Measurements from ENCODE around the gene PGM1.

PGM1 gene

DNA sequence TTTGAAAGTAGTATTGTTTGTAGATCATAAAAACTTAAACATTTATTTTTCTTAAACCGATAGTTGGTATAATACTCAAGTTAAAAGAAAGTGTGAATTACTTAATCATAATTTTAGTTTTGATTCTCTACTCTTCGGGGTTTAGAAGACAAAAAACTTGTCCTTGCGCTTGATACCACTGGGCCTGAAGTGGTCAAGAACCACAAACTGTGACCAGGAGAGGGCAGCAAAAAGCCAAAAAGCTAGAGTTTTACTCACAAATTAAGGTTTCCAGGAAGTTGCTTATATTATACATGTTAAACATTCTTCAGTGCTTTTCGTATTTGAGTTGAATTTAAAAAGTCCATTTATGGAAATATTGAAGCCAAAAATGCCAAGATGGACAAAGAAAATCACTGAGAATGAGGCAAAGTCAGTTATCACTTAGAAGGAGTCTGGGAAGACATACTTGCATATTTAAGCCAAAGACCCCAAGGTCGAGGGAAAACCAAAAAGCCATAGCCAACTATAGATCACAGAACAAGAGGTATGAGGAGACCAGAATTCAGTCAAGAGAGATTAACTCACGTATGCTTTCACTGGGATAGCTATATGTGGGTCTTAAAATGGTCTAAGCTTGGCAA, 35.7 kb upstream of the PGM1 start:
- Histone ChIP-seq H3K36me3 (ENCODE audit: control insufficient read depth, low read length) (no peaks in the 10 kb centered on the region), H3K79me2 (ENCODE audit: control insufficient read depth, low read length) (no peaks in the 10 kb centered on the region), H3K27me3 (ENCODE audit: control insufficient read depth, low read length) (no peaks in the 10 kb centered on the region), H3K4me2 (ENCODE audit: low read length) (no peak overlapping the region), H3K9me3 (ENCODE audit: control insufficient read depth, insufficient read depth, low read length) (no peaks in the 10 kb centered on the region), H3F3A (ENCODE audit: control insufficient read depth, insufficient read depth) (no peaks in the 10 kb centered on the region), H3K4me3 (ENCODE audit: low read length) (no peak overlapping the region), H3K27ac (ENCODE audit: low read depth, low read length) (no peak overlapping the region), H3K4me1 (ENCODE audit: control insufficient read depth, low read length) (0 out of 2 replicates have a peak, but pooled peaks cover 4% of the 10 kb centered on the region), H4K20me1 (ENCODE audit: control insufficient read depth, insufficient read depth, low read depth, low read length) (no peaks in the 10 kb centered on the region), H3K9me2 (replicated peaks; ENCODE audit: control insufficient read depth, low read length) (no peaks in the 10 kb centered on the region)
- TF ChIP-seq, protein P1, sequence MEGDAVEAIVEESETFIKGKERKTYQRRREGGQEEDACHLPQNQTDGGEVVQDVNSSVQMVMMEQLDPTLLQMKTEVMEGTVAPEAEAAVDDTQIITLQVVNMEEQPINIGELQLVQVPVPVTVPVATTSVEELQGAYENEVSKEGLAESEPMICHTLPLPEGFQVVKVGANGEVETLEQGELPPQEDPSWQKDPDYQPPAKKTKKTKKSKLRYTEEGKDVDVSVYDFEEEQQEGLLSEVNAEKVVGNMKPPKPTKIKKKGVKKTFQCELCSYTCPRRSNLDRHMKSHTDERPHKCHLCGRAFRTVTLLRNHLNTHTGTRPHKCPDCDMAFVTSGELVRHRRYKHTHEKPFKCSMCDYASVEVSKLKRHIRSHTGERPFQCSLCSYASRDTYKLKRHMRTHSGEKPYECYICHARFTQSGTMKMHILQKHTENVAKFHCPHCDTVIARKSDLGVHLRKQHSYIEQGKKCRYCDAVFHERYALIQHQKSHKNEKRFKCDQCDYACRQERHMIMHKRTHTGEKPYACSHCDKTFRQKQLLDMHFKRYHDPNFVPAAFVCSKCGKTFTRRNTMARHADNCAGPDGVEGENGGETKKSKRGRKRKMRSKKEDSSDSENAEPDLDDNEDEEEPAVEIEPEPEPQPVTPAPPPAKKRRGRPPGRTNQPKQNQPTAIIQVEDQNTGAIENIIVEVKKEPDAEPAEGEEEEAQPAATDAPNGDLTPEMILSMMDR (IDR thresholded peaks at IDR 0.05; ENCODE audit: low read depth, low read length, poor library complexity, severe bottlenecking): peak; percentile 63
- TF ChIP-seq EZH2phosphoT487 (IDR thresholded peaks at IDR 0.05; ENCODE audit: borderline replicate concordance, low read length): no peak

DNA sequence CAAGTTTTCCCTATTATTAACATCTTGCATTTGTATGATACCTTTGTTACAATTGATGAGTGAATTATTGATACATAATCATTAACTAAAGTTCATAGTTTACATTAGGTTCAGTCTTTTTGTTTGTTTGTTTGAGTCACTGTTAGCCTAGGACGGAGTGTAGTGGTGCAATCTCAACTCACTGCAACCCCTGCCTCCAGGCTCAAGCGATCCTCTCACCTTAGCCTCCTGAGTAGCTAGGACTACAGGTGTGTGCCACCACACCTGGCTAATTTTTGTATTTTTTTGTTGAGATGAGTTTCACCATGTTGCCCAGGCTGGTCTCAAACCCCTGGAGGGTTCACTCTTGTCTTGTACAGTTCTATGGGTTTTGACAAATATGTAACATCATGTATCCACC, 33.9 kb upstream of the PGM1 start:
- Histone ChIP-seq H3K9me2 (replicated peaks; ENCODE audit: control insufficient read depth, low read length) (no peaks in the 10 kb centered on the region), H3K4me3 (ENCODE audit: low read length) (no peak overlapping the region), H3K79me2 (ENCODE audit: control insufficient read depth, low read length) (no peaks in the 10 kb centered on the region), H3K27me3 (ENCODE audit: control insufficient read depth, low read length) (no peaks in the 10 kb centered on the region), H3K9me3 (ENCODE audit: control insufficient read depth, insufficient read depth, low read length) (no peaks in the 10 kb centered on the region; the same call in 1 of the 2 replicates), H3K4me1 (ENCODE audit: control insufficient read depth, low read length) (peaks cover 15% of the 10 kb centered on the region), H3F3A (ENCODE audit: control insufficient read depth, insufficient read depth) (no peaks in the 10 kb centered on the region), H4K20me1 (ENCODE audit: control insufficient read depth, insufficient read depth, low read depth, low read length) (no peaks in the 10 kb centered on the region), H3K27ac (ENCODE audit: low read depth, low read length) (no peak overlapping the region), H3K4me2 (ENCODE audit: low read length) (no peak overlapping the region), H3K36me3 (ENCODE audit: control insufficient read depth, low read length) (no peaks in the 10 kb centered on the region)
- TF ChIP-seq EZH2phosphoT487 (IDR thresholded peaks at IDR 0.05; ENCODE audit: borderline replicate concordance, low read length): no peak
- TF ChIP-seq, protein P1 (IDR thresholded peaks at IDR 0.05; ENCODE audit: low read depth, low read length, poor library complexity, severe bottlenecking): no peak

DNA sequence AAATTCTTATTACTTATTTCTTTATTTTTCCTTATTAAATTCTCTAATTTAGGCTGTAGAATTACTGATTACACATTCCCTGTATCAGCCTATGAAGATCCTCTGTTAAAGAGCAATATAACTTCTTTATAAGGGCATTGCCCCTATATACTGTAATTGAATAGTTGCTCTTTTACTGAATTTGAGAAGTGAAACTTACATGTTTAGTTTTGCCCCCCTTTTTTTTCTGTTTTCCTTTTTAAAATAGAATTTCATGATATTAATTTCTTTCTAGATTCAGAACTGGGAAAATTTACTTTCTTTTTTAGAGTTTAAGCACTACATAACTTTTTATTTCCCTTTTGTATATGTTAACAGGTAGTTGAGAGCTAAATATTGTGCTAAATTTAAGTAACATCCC, 29.5 kb upstream of the PGM1 start:
- H3K9me3 ChIP-seq (ENCODE audit: control insufficient read depth, insufficient read depth, low read length): no peaks in the 10 kb centered on the region; the same call in 1 of the 2 replicates
- H3K4me2 ChIP-seq (ENCODE audit: low read length): no peak overlapping the region; the same call in 1 of the 2 replicates
- H3K4me1 ChIP-seq (ENCODE audit: control insufficient read depth, low read length): peaks cover 21% of the 10 kb centered on the region
- H3K4me3 ChIP-seq (ENCODE audit: low read length): no peak overlapping the region
- TF ChIP-seq EZH2phosphoT487 (IDR thresholded peaks at IDR 0.05; ENCODE audit: borderline replicate concordance, low read length): no peak
- TF ChIP-seq, protein P1 (IDR thresholded peaks at IDR 0.05; ENCODE audit: low read depth, low read length, poor library complexity, severe bottlenecking): no peak
- H3K27ac ChIP-seq (ENCODE audit: low read depth, low read length): peak overlapping the region; percentile 41
- H3K36me3 ChIP-seq (ENCODE audit: control insufficient read depth, low read length): no peaks in the 10 kb centered on the region
- no peaks in the 10 kb centered on the region for H3K27me3 ChIP-seq (ENCODE audit: control insufficient read depth, low read length)
- H3K9me2 ChIP-seq (replicated peaks; ENCODE audit: control insufficient read depth, low read length): no peaks in the 10 kb centered on the region
- H3K79me2 ChIP-seq (ENCODE audit: control insufficient read depth, low read length): no peaks in the 10 kb centered on the region
- no peaks in the 10 kb centered on the region for H3F3A ChIP-seq (ENCODE audit: control insufficient read depth, insufficient read depth)
- H4K20me1 ChIP-seq (ENCODE audit: control insufficient read depth, insufficient read depth, low read depth, low read length): no peaks in the 10 kb centered on the region
